GM13976 (cell line): ENCODE measurements around the gene SCAND1.

ENCODE experiments used
- DNase-seq: peaks from one replicate; pipeline ENCODE4 v3.0.0; 2012; ENCODE audit warnings: low spot score
- CTCF ChIP-seq: IDR thresholded peaks from 2 replicates; pipeline ENCODE4 v1.5.1; 2012; ENCODE audit warnings: borderline replicate concordance, mild to moderate bottlenecking; ENCODE audit not compliant: insufficient read depth; ENCODE audit errors: extremely low read depth, missing control alignments, control extremely low read depth
- in situ Hi-C: fragments of 300-500 bp; cut with MboI; formaldehyde crosslinking; loops from one replicate; pipeline ENCODE4 v1.12.0; 2022; ENCODE audit warnings: low sequenced_read_pairs, mixed read lengths, inconsistent platforms; ENCODE audit not compliant: unreplicated experiment

SCAND1 gene

DNA sequence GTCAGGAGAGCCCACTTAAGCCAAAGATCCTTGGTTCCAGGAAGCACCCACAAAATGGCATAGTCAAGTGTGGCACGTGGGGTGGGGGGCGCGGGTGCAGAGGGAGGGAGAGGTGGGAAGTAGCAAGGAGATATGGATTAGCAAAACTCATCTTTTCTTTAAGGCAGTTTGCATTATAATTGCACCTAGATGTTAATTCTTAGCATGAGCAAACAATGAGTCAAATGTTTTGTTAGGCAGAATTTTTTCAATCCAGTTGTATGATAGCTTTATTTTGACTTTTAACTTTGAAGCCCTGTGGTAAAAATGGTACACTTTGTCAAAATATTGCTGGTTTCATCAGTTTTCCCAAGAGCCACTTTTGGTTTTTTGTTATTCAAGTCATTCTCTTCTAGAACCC, 15.0 kb downstream of the SCAND1 start:
- TF ChIP-seq CTCF, result no peak
- in situ Hi-C loops, result no loop called here
- DNase-seq, result no peak

DNA sequence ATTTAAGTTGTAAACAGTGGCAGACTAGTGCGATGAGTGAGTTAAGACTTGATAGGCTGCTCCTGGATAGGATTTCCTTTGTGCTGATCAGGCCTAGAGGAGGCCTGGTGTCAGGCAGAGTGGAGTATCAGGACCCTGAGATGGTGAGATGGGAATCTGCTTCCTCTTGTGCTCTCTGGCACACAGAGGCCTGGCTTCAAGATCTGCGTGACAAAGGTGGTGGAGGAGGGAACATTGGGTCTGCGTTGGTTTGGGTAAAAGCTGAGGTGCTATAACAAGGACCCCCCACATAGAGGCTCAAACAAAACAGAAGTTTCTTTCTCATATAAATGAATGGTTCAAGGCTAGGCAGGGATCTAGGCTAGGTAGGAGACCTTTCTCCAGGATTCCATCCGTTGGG, 20.3 kb downstream of the SCAND1 start:
- in situ Hi-C loops, result no loop called here
- TF ChIP-seq CTCF, result no peak
- DNase-seq, result no peak

DNA sequence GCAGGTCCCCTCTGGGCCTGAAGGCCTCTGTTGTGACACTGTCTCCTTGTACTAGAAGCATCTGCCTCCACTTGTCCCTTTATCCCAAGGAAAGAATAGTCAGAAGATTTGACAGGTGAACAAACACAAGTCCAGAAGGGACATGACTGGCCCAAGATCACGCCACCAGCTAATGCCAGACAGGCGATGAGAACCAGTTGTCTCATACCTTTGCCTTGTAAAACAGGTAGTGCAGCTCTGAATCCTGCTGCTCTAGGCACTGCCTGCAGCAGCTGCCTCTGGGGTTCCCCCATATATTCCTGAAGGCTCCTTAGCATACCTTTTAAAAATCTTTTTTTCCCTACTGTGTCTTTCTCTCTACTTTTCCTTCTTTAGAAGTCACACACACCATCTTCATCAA, 25.0 kb downstream of the SCAND1 start:
- in situ Hi-C loops, result no loop called here
- no peak for TF ChIP-seq CTCF
- no peak for DNase-seq

GRCh38 chr20:35920523-35920922, 33.8 kb downstream of the SCAND1 start:
- no peak for DNase-seq
- no peak for TF ChIP-seq CTCF
- in situ Hi-C loops, result no loop called here

GRCh38 chr20:35918021-35918420, 36.3 kb downstream of the SCAND1 start:
- in situ Hi-C loops, result no loop called here
- no peak for TF ChIP-seq CTCF
- DNase-seq, result no peak

DNA sequence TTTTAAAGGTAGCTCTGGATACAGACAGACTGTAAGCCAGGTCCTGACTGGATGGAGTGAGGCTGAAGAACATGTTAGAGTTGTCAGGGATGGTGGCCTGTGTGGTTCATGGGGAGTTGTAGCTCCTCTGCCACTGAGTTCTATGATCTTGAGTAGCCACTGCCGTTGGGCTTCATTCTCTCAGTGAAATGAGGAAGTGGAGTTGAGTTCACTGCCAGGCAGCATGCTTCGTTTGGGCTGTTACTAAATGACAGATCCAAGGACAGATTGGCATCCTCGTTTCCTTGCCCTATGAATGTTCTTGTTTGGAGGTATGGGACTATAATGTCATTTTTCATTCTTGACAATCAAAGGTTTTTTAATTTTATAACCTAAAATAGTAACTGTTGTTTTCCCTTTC, 37.2 kb downstream of the SCAND1 start:
- in situ Hi-C loops, result no loop called here
- TF ChIP-seq CTCF, result no peak
- DNase-seq, result no peak

- no peak for TF ChIP-seq CTCF
- in situ Hi-C loops, result no loop called here
- DNase-seq, result no peak
These were observed 41.4 kb downstream of the SCAND1 start for GRCh38 chr20:35912881-35913280.
